Fibroblast of mammary gland (primary cell): ENCODE measurements around the gene NOL4L.
A peak's percentile ranks its signal among the peaks of the same experiment; 100 is the strongest.

Experiments
- DNase-seq: peaks from one replicate; pipeline ENCODE4 v3.0.0-alpha.2; 2010; ENCODE audit warnings: low read depth
- H3K4me3 ChIP-seq: 2 replicates; pipeline ENCODE4 v1.5.1; 2011; ENCODE audit warnings: low read depth, mild to moderate bottlenecking, low read length, moderate library complexity; ENCODE audit not compliant: control insufficient read depth
- CTCF ChIP-seq: conservative IDR thresholded peaks from 2 replicates; pipeline ENCODE4 v1.5.1; 2011; ENCODE audit warnings: low read depth, low read length, inconsistent platforms; ENCODE audit not compliant: control insufficient read depth, insufficient read depth

Gene NOL4L

DNA sequence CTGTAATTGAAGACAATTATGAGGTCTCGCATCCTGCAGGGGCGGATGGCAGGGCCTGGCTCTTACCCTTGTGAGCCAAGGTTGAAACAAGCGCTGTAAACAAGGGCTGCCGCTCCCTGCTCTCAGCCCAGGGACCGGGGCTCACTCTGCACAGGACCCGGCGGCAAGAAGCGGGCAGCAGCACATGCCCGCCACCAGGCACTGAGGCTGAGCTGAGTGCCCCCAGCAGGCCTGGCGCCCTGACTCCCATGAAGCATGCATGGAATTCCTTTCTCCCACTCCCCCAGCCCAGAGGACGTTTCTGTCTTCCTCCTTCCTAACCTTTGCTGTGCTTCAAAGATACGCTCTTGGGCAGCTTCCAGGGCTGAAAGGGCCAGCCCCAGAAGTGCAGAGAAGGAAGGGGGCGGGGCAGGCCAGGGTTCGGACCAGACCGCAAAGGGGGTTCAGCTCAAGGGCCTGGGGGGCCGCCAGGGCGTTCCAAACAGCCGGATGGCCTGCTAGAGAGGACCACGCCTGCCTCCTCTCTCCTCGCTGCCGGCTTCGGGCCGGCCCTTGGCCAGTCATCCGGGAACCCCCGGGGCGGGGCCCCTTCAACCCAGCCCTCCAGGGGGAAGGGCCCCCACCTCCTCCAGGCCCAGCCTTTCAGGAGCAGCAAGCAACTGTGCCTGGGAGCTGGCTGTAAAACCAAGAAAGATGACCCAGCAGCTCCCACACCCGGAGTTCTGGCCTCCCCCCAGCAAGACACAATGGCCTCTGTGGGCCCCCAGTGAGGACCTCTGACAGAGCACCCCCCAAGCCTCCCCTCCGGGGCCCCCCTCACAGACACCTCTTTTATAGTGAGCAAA is 109.9 kb downstream of the NOL4L start:
- DNase-seq, result peak; percentile 93
- H3K4me3 ChIP-seq, result peak overlapping the region; percentile 51
- no peak for TF ChIP-seq CTCF

GRCh38 chr20:32474717-32474966 is 110.5 kb downstream of the NOL4L start:
- no peak for TF ChIP-seq CTCF
- DNase-seq, result no peak
- H3K4me3 ChIP-seq, result peak overlapping the region; percentile 51

DNA sequence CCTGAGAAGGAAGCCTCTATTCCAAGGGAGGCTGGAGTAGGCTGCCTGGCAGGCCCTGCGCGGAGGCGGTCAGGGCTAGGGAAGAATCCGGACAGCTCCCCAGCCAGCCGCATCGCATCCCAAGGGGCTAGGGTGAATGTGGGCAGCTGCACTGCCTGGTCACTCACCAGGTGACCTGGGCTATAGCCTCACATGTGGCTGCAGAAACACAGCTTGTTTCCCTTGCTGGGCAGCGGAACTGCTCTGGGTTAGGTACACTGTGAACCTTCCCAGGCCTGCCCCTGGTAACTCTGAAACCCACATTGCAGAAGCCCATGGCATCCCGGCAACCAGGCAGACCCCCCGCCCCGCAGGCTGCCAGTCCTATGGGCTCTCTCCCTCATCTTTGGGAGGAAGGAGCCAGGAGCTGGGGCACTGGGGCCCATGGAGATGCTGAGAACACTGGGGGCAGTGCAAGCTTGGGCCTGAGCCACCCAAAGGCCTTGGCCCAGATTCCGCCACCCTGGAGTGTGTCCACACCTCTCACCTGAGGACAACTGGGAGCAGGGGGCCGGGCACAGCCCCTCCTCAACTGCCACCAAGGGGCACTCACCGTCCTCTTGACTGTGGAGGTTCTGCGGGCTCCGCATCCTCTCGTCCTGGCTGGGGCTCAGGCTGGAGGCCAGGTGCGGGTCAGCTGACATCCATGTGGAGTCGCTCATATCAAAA is 111.0 kb downstream of the NOL4L start:
- peak overlapping the region; percentile 51 for H3K4me3 ChIP-seq
- TF ChIP-seq CTCF, result no peak
- DNase-seq, result peak; percentile 35

- H3K4me3 ChIP-seq, result peak overlapping the region; percentile 51
- no peak for TF ChIP-seq CTCF
- no peak for DNase-seq
Observed at GRCh38 chr20:32473231-32474008, 111.7 kb downstream of the NOL4L start.

GRCh38 chr20:32472581-32473207 is 112.4 kb downstream of the NOL4L start:
- DNase-seq, result no peak
- no peak for TF ChIP-seq CTCF
- no peak overlapping the region for H3K4me3 ChIP-seq

- no peak overlapping the region for H3K4me3 ChIP-seq
- DNase-seq, result no peak
- no peak for TF ChIP-seq CTCF
Observed at GRCh38 chr20:32470940-32471339, 114.2 kb downstream of the NOL4L start.
